ENCODE results near the gene KCNIP2.

KCNIP2 gene

DNA sequence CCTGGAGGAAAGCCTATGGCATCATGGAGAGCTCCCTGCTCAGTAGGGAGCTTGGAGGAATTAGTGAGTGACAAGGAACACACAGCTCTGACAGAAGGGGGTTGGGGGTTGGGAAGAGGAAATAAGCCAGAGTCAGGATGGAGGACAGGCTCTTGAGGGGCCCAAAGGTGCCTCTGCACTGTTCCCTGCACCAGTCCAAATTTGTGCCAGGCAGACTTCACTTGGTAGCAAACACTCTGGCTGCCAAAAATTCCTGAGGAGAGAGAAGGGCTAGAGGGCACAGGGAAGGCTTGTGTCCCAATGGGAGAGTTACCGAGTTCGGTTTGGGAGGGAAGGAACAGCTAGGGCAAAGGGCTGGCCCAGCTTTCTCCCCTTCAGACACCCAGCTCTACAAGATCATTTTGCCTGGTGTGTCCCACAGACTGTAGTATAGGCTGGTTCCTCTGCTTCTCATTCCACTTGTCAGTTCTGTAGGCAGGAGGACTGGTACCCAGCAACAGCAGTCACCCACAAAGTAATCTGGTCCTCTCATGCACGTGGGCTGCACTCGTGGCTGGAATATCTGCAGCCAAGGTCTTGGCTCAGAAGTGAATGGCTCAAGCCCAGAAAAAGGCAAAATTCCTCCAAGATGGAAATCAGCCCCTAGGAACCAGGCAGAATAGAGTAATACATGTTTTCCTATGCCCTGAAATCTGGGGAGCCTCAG lies 8.0 kb upstream of the KCNIP2 start:
- DNase-seq: no peak

DNA sequence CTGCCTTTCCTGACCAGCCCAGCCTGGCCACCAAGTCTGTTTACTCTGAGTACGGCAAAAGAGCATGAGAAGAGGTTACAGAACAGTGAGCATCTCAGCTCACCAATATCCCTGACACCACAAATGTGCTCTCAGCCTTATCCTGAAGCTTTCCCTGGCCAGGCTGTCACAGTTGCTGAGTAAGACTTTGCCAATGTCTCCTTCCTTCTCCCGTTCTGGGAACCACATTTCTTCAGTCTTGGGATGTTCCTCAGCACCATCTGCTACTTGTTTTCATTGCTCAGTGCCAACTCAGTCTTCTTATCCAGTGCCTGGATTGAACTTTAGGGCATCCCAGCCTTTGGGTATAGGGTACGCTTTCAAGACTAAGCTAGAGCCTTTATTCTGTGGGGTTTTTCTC lies 7.1 kb upstream of the KCNIP2 start:
- DNase-seq: no peak

DNA sequence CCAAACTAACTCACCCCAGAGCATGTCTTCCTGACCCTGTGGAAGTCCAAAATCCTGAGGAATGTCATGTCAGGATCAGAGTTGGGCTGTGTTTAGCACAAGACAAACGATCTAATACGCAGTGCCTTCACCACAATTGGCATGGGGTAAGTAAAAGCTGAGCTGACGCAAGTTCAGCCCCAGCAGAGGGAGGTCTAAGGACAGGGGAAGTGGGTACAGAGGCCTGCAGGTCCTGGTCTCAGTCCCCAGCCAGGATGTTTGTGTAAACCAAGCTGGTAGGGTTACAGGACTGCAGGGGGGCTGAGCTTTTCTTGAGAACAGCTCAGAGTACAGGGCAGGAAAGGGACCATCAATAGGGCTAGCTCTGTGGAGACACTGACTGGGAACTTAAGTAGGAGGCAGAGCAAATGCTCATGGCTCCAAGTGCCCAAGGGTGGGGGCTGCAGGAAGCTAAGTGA lies 5.3 kb upstream of the KCNIP2 start:
- DNase-seq: no peak

DNA sequence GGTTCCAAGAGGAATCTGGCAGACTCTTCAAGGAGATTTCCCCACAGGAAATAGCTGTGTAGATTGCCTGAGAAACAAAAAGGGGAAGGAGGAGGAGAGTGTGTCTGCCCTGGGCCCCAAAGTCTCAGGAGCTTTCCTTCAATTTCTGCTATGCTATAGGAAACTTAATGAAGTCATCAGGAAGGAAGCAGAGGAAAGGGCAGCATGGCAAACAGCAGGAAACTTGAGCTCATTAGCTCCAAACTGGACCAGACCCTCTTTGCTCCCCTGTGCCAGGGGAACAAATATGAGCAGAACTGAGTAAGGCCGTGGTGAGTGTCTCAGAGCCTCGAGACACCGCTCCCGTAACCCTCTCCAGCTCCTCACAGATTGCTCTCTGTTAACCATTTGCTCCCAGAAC lies 4.8 kb upstream of the KCNIP2 start:
- DNase-seq: no peak

DNA sequence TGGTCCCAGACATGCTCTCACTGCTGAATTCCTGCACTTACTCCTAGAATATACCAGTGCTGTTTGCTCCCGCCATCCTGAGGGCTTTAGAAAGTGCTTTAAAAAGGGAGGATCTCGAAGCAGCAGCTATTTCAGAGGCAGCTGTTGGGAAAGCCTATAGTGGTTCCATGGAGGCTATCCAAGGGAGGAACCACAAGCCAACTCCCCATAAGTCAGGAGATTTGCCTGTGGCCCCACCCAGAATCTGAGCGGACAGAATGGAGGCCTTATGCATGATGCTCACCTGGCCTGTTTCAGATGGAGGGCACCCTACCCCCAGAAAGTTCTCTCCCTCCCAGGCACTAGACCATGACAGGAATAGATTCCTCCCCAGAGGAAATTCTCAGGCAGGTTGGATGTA lies 2.3 kb upstream of the KCNIP2 start:
- DNase-seq: no peak

DNA sequence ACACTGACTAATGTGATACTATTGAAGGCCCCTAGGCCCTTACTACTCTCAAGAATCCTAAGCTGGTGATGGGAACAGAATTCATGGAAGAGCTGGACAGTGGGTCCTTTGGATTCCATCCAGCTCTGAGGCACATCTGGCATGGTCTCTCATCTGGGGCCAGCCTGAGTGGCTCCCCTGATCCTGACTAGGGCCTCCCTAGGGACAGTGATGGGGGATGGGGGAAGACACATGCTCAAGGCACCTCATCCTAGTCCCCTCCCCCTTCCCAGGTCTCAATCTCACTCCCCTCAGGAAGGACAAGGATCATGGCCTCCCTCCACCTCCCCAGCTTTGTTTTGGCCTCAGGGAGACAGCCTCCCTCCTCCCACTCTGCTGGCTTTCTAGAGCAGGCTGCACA lies 1.8 kb downstream of the KCNIP2 start:
- no peak for DNase-seq

DNA sequence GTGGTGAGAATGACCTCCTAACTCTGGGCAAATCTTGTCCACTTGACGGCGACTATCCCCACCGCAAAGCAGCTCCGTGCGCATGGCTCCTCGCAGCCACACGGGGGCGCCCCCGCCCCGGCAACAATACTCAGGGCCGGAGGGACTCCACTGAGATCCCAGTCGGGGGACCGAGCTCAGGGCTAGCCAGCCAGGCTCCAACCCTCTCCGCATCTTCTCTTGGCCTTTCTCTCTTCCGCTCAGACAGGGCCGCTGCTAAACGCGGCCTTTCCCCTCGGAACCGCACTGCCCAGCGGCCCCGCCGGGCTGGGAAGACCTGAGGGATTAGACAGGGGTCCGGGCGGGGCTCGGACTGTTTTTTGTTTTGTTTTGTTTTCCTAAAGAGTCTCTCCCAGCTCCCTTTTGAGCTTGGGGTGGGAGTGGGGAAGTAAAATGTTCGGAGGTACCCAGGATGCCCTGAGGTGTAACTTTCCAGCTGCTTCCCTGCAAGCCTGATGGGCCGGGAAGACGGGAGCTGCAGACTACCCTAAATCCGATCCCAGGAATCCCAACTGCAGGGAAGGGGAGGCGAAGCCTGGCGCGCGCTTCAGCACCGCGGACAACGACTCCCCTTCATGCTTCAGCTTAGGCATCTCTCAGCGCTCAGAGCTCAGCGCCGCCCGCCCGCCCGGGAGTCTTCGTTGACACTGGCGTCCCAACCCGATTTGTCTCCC lies 2.7 kb downstream of the KCNIP2 start:
- peak; percentile 49 for DNase-seq

DNA sequence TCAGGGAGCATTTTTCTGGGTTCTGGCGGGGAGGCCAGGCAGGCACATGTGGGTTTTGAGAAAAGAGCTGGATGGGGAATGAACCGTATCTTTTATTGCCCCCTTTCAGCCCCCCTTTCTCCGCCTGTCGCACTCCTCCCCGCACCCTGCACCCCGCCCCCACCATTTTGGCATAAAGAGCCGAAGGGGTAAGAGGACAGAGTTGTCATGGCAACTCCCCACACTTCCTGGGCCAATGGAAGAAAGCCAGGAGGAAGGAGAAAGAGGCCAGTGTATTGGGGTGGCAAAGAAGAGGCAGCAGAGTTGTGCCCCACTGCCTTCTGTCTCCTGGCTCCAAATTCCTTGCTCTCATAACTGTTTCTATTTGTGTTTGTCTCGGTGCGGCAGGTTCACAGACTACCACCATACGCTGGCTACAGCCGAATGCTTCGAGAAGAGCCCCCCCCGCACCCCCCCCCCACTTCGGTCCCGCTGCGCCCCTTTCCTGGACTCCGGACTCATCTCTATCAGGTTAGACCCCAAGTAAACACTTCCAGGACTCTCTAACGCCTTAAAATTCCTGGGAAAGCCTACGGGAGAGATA lies 3.4 kb downstream of the KCNIP2 start:
- no peak for DNase-seq

DNA sequence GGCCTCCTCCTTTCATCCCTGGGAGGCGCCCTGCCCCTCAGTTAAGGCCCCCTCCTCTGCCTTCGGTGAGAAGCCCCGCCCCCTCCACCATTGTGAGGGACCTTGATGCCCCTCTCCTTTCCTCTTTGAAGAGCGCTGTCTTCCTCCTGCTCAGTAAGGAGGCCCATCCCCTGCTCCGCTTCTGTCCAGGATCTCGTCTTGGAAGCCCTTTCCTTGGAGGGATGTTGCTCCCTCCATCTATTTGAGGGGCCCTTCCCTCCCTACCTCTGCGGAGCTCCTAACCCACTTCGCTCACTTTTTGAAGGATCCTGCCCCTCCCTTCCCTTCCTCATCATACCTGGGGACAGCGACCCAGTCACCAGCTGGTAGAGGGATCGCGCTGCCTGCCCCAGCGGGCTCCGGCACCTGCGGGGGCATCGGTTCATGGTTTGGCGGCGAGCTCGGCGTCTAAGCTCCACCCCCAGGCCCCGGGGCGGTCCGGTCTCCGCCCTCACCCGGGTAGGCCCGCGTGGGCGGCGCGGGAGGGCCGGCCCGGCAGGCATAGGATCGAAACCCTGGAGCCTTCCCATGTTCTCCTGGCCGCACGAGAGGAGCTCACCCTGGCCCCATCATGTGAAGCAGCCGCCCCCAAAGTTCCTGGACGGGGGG lies 4.1 kb downstream of the KCNIP2 start:
- DNase-seq: no peak

DNA sequence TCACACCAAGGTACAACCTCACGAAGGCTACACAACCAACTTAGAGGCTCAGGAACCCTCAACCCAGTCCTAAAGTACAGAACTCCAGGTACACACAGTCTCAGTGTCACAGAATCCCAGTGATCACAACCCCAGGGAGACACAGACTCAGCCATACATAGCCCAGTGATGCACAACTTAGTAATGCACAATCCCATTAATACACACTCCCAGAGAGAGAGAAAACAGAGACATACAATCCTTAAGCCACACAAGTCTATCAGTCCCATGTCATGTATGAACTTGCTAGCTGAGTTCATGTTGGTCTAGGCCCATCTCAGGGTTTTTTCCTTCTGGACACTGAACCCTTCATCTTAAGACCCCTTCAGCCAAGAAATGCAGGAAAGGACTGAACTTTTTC lies 4.6 kb downstream of the KCNIP2 start:
- no peak for DNase-seq

DNA sequence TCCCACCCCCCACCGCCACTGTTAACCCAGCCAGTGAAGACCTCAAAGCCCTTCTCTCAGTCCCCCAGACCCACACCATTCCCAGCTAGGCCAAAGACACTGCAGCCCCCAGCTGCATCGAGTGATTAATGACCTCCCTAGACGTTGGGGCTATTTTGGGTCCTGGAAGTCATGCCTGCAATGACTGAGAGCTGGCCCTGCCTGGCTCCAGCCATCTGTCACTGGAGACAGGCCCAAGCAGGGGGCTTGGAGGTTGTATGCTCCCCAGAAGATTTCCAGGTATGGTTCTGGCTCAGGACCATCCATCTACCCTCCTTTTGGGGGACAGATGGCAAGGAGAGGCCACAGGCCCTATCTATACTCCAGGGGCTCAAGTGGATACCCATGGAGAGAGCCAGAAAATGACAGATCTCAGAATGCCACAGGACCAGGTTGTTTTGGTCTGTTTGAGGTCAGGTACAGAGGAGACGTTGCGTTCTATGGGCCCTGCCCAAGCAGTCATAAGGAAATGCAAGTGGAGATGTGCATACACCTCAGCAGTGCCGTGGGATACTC lies 5.1 kb downstream of the KCNIP2 start:
- no peak for DNase-seq

DNA sequence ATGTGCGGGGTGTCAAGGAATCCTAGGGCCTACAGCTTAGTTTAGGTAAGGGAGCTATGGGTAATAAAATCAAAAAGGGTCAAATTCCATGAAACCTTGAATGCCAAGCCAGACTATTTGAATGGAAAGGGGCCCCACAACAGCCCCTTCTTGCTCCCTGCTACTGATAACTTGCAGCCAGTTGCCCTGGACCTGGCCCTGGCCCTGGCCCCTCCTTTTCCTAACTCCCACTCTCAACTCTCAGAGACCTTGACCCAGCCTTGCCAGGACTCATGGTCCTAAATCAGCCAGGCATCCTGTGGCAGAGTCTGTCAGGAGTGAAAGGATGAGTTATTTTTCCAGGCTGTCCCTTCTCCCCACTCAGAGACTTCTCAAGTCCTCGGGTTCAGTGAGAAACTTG lies 5.9 kb downstream of the KCNIP2 start:
- no peak for DNase-seq

DNA sequence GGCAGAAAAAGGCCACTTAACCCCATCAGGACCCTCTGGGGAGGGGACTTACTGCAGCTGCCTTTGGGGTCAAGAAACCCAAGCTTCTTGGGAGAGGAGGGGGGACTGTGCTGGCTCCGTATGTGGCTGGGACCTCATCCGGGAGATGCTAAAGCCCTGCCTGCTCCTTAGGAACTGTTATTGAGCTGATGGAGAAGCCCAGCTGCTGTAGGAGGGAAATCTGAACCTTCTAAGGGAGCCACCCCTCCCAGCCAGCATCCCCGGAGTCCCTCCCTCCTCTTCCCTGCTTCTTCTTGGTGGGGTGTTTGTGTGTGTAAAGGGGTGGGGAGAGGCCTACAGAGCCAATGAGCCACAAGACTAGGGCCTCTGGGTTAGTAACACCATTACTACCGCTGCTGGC lies 8.2 kb downstream of the KCNIP2 start:
- no peak for DNase-seq

DNA sequence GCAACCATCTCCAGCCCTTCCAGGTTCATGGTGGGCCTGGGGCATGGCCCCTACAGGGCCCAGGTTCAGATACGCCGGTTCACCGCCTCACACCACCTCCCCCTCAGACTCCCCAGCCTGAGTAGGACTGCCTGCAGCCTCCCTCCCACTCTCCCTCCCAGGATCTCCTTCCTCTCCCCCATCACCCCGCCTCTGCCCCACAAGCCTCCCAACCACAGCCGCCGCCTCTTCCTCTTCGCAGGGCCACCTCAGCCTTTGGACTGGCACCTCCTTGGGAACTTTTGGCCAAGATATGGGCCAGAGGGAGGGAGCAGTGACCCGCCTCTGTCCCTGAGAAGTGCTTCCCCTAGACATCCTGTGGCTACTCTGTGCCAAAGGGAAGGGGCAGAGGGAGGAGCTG lies 9.3 kb downstream of the KCNIP2 start:
- no peak for DNase-seq

DNA sequence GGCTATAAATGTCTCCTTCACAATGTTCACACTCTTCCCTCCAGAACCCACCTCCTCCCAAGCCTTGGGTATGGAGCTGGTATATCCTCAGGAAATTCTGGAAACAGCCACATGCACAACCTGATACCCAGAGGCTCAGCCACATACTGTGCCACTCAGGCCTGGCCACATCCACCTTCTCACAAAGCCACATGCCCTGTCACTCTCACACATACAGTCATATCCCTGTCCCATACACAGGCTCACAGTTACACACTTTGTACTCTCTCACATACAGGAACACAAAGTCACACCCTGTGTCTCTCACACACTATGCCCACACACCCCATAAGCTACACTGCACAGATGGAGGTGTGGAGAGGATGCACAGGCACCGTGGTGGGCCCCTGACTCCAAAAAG lies 10.1 kb downstream of the KCNIP2 start:
- DNase-seq: no peak

DNA sequence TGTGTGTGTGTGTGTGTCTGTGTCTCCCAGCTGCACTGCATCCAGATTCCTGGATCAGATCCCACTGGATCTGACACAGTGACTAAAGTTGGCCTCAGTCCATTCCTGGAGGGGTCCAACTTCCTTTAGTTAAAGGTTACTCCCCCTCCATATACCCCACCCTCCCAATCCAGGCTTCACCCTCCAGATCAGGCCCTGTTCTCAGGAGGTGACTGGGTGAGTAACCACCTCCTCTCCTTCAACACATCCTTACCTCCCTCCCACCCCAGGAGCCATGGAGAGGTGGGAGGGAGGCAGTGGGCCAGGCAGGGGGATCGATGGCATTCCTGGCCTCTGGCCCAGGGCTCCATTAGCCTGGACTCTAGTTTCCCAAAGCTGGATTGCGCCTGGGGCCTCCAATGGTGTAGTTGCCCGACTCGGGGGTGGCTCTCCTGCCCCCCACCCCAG lies 11.3 kb downstream of the KCNIP2 start:
- DNase-seq: no peak

DNA sequence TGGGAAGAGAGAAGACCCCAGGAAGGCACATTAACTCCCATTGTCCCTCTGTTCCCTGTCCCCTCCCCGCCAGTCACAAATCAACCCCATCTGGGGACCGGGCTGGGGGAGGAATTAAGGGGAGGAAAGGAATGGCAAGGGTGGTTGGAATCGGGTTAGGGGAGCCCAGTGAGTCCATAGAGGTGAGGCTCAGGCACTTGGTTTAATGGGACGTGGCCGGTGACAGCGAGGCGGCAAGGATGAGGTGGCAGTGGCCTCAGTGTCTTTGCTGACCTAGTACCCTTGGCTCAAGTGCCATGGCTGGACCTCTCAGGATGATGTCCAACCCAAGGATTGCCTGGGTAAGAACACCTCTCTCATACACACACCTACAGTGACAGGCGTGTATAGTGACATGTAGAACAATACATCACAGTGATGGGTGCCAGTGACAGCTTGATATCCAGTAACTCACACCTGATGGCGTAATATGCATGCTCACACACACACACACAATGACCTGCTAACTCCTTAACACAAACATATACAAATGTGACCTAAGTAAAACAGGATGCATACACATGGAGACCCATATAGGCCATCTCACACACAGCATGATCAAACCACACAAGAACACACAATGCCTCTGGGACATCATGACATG lies 12.3 kb downstream of the KCNIP2 start:
- DNase-seq: no peak

DNA sequence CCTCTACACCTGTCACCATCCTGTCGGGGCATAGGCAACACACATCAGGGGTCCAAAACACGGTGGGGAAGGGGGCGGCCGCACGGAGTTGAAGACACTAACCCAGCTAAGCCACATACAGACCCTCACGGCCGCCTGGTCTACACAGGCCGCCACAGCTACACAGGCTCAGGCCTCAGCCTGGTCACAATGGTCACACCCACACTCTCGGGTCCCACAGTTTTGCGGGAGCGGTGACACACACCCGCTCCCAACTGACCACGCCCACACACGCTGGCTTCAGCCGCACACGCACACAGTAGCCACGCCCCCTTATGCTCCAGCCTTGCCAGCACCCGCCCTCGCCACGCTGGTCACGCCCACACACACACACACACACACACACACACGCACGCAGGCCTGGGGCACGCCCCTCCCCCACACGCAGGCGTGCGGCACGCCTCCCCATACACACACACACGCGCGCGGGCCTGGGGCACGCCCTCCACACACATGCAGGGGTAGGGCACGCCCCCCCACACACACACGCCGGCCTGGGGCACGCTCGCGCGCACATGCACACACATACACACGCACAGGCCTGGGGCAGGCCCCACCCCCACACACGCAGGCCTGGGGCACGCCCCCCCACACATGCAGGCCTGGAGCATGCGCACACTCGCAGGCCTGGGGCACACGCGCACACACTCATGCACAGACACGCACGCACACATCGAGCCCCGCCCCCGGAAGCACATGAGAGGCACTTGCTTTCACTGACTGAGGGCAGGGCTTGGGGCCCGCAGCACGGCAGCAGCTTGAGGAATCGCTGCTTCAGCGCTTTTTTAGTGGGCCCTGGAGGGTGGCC lies 13.1 kb downstream of the KCNIP2 start:
- DNase-seq: peak; percentile 56

DNA sequence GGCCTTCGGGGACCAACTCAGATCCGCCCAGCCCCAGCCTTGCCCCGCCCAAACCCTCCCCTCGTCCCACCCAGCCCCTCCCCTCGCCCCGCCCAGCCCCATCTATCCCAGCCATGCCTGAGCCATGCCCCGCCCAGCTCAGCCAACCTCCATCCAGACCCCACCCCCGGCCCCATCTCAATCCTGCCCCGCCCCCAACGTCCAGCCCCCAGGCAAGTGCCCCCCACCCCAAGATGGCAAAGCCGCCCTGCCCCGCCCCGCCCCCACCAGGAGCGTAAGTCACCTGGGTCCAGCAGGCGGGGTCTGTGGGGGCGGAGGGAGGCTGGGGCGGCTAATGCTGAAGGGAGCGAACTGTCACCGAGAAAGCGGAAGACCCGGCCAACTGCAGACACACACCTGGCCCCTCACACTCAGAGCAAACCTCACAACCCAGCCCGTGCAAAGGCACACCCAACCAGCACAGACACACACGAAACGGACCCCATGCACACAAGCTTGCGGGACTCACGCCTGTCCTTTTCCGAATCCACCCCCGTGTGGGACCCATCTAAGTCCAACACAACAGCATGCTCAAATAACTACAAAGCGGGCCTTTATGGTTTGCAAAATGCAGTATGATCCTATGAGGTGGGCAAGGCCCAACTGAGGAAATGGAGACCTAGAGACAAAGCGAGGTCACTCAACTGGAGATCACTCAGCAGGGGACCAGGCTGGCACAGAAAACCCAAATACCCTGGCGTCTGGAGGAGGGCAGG lies 13.9 kb downstream of the KCNIP2 start:
- no peak for DNase-seq

DNA sequence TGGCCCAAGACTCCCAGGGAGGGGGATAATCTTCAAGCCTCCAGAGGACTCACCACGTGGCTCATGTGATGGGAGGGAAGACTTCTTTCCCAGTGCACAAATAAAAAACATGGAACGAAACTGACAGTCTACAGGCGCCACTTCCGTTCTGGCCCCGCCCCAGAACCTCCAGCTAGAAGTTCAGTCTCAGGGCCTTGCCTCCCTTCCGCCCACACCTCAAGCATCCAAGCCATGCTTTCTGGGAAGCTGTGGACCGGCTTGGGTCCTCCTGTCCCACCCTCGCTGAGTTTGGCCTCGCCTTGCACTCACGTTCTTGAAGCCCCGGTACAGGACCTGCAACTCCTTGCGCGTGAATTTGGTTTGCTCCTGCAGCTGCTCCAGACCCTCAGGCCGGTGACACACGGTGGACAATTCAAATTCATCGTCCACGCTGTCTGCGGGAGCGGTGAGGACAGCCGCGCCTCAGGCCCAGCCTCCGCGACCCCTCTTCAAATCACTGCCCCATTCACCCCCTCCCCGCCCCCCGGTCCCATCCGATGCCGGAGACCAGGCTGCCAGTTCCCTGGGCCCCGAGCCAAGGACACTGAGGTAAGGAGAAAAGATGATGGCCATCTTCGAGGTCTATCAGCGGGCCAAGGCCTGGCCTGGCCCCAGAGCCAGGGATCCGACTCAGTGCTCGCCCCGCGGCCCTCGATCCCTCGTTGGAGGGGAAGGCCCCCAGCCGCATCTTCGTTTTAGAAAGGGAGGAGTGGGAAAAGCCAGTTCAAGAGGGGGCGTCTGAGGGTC lies 14.6 kb downstream of the KCNIP2 start:
- DNase-seq: no peak
